Colonic mucosa (tissue), 4 donors: Measurements from ENCODE around the gene TMEM200B. TPM values are rescaled to one million over a fixed set of nuclear protein-coding genes. Genes with fewer than 3 reads are reported as not detected.

Experiments
- DNase-seq: peaks from one replicate; pipeline ENCODE4 v3.0.0-alpha.2; 2020
- H3K27ac ChIP-seq: fragments of 200-600 bp; one replicate; pipeline ENCODE4 v1.8.0; 2021
- H3K27me3 ChIP-seq: fragments of 200-600 bp; one replicate; pipeline ENCODE4 v1.8.0; 2021
- H3K36me3 ChIP-seq: fragments of 200-600 bp; one replicate; pipeline ENCODE4 v1.8.0; 2021
- H3K4me1 ChIP-seq: fragments of 200-600 bp; one replicate; pipeline ENCODE4 v1.8.0; 2021; ENCODE audit warnings: mild to moderate bottlenecking
- H3K4me3 ChIP-seq: fragments of 200-600 bp; one replicate; pipeline ENCODE4 v1.8.0; 2021
- H3K9ac ChIP-seq, 2 donors: one replicate each; pipeline ENCODE4 v1.7.0; 2013; ENCODE audit warnings: control low read depth in 2 of 2, low read depth in 2 of 2, low read length in 2 of 2
- H3K9me3 ChIP-seq: fragments of 200-600 bp; one replicate; pipeline ENCODE4 v1.8.0; 2021
- intact Hi-C: fragments of 100-400 bp; cut with DNase I; formaldehyde crosslinking; loops from one replicate; pipeline ENCODE4 v1.14.1; 2022
- total RNA-seq, 2 donors: library from RNA; stranded (reverse); fragmentation: NEBNext Ultra II Directional in 1 of 2; extraction: Animal tissue kit (Norgen Biotek cat#: 25700) in 1 of 2; gene quantifications; one replicate each; pipeline ENCODE4 v1.2.1, GENCODE V29; 2021
- TF ChIP-seq, protein P1 (sequence below): fragments of 200-600 bp; IDR thresholded peaks from one replicate; pipeline ENCODE4 v1.8.0; 2022; ENCODE audit warnings: antibody characterized with exemption, mild to moderate bottlenecking
- donor health status: healthy.
- donor health status: DM: no; HTN: no; CAD: no.
- donor health status: DM: no; HTN: no; CAD: no.

The TMEM200B gene
- total RNA-seq, 2 donors from 2014 or later: 1.5 to 3.3 TPM

GRCh38 chr1:29167904-29168303 is 44.2 kb upstream of the TMEM200B start:
- no peaks in the 10 kb centered on the region for H3K9me3 ChIP-seq
- no peak overlapping the region for H3K27ac ChIP-seq
- intact Hi-C loops: no loop called here
- H3K9ac ChIP-seq: no peak overlapping the region
- no peak for DNase-seq
- H3K36me3 ChIP-seq: no peaks in the 10 kb centered on the region
- H3K4me1 ChIP-seq: peaks cover 5% of the 10 kb centered on the region
- no peak overlapping the region for H3K4me3 ChIP-seq
- TF ChIP-seq, protein P1, sequence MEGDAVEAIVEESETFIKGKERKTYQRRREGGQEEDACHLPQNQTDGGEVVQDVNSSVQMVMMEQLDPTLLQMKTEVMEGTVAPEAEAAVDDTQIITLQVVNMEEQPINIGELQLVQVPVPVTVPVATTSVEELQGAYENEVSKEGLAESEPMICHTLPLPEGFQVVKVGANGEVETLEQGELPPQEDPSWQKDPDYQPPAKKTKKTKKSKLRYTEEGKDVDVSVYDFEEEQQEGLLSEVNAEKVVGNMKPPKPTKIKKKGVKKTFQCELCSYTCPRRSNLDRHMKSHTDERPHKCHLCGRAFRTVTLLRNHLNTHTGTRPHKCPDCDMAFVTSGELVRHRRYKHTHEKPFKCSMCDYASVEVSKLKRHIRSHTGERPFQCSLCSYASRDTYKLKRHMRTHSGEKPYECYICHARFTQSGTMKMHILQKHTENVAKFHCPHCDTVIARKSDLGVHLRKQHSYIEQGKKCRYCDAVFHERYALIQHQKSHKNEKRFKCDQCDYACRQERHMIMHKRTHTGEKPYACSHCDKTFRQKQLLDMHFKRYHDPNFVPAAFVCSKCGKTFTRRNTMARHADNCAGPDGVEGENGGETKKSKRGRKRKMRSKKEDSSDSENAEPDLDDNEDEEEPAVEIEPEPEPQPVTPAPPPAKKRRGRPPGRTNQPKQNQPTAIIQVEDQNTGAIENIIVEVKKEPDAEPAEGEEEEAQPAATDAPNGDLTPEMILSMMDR: no peak
- H3K27me3 ChIP-seq: no peaks in the 10 kb centered on the region

- intact Hi-C loops: no loop called here
- Histone ChIP-seq H3K9me3 (no peaks in the 10 kb centered on the region), H3K27ac (no peak overlapping the region), H3K27me3 (no peaks in the 10 kb centered on the region), H3K4me1 (peaks cover 5% of the 10 kb centered on the region), H3K4me3 (no peak overlapping the region), H3K9ac (peak overlapping the region in 1 of 2 donors; percentile 15), H3K36me3 (no peaks in the 10 kb centered on the region)
- TF ChIP-seq, protein P1: no peak
- no peak for DNase-seq
Observed at GRCh38 chr1:29166291-29166878, 42.7 kb upstream of the TMEM200B start.

- no peaks in the 10 kb centered on the region for H3K9me3 ChIP-seq
- no peak for DNase-seq
- intact Hi-C loops: no loop called here
- H3K4me3 ChIP-seq: no peak overlapping the region
- H3K27me3 ChIP-seq: no peaks in the 10 kb centered on the region
- no peak overlapping the region for H3K27ac ChIP-seq
- peaks cover 5% of the 10 kb centered on the region for H3K4me1 ChIP-seq
- H3K9ac ChIP-seq: no peak overlapping the region
- TF ChIP-seq, protein P1: no peak
- peaks cover 7% of the 10 kb centered on the region for H3K36me3 ChIP-seq
Observed at GRCh38 chr1:29164588-29164987, 40.9 kb upstream of the TMEM200B start.

- H3K36me3 ChIP-seq: peaks cover 13% of the 10 kb centered on the region
- intact Hi-C loops: no loop called here
- TF ChIP-seq, protein P1: no peak
- no peaks in the 10 kb centered on the region for H3K27me3 ChIP-seq
- H3K4me1 ChIP-seq: peaks cover 5% of the 10 kb centered on the region
- H3K9ac ChIP-seq: no peak overlapping the region
- no peaks in the 10 kb centered on the region for H3K9me3 ChIP-seq
- no peak overlapping the region for H3K4me3 ChIP-seq
- no peak overlapping the region for H3K27ac ChIP-seq
- DNase-seq: no peak
Observed at GRCh38 chr1:29162476-29163138, 38.9 kb upstream of the TMEM200B start.

GRCh38 chr1:29162025-29162424 is 38.3 kb upstream of the TMEM200B start:
- no peak overlapping the region for H3K27ac ChIP-seq
- H3K4me1 ChIP-seq: peaks cover 5% of the 10 kb centered on the region
- H3K36me3 ChIP-seq: peaks cover 13% of the 10 kb centered on the region
- TF ChIP-seq, protein P1: no peak
- H3K9me3 ChIP-seq: no peaks in the 10 kb centered on the region
- no peak overlapping the region for H3K4me3 ChIP-seq
- intact Hi-C loops: no loop called here
- H3K27me3 ChIP-seq: no peaks in the 10 kb centered on the region
- H3K9ac ChIP-seq: no peak overlapping the region
- no peak for DNase-seq
